Sigmoid colon (tissue), 4 donors: ENCODE measurements around the gene WHAMM.

Experiments
- EP300 ChIP-seq, 4 donors: sonication (generic); formaldehyde crosslinking; IDR thresholded peaks; one replicate each; pipeline ENCODE4 v1.6.1; 2017; ENCODE audit warnings: antibody characterized with exemption in 4 of 4
- POLR2A ChIP-seq, 2 donors: fragments of 450-650 bp; IDR thresholded peaks; one replicate each; pipeline ENCODE4 v1.6.1; 2016; ENCODE audit warnings: antibody characterized with exemption in 2 of 2, mild to moderate bottlenecking in 2 of 2, moderate library complexity in 2 of 2
- POLR2AphosphoS5 ChIP-seq, 4 donors: sonication (generic); formaldehyde crosslinking; IDR thresholded peaks; one replicate each; pipeline ENCODE4 v1.6.1; 2017; ENCODE audit warnings: antibody characterized with exemption in 4 of 4
- TF ChIP-seq, protein P1 (sequence below), 4 experiments: fragments of 450-650 bp in 3 of 4; fragments of 200-600 bp in 1 of 4; IDR thresholded peaks; one replicate each; pipeline ENCODE4 v1.5.1; 2016 to 2019; ENCODE audit warnings: antibody characterized with exemption in 4 of 4, mild to moderate bottlenecking in 3 of 4, moderate library complexity in 2 of 4

DNA sequence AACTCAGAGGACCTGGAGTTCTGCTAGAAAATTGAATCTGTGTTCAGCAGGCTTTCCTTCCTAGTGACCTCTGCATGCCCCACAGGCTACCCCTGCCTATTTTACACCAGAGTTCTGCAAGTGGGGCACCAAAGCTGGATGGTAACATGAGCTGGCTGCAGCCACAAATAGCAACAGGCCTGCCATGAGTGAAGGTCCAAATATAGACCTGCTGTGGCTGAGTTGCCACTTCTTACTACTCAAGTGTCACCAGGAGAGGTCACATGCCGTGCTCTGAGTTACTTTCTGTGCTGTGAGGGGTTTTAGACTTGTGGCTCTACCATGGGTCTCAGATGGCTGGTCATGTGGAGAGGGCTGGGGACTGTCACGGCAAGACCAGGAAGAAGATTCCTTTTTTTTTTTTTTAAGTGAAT lies 3.4 kb upstream of the WHAMM start, which contains the start of gene FSD2:
- TF ChIP-seq, protein P1, sequence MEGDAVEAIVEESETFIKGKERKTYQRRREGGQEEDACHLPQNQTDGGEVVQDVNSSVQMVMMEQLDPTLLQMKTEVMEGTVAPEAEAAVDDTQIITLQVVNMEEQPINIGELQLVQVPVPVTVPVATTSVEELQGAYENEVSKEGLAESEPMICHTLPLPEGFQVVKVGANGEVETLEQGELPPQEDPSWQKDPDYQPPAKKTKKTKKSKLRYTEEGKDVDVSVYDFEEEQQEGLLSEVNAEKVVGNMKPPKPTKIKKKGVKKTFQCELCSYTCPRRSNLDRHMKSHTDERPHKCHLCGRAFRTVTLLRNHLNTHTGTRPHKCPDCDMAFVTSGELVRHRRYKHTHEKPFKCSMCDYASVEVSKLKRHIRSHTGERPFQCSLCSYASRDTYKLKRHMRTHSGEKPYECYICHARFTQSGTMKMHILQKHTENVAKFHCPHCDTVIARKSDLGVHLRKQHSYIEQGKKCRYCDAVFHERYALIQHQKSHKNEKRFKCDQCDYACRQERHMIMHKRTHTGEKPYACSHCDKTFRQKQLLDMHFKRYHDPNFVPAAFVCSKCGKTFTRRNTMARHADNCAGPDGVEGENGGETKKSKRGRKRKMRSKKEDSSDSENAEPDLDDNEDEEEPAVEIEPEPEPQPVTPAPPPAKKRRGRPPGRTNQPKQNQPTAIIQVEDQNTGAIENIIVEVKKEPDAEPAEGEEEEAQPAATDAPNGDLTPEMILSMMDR (IDR thresholded peaks at IDR 0.05): no peak
- TF ChIP-seq POLR2A (IDR thresholded peaks at IDR 0.05): no peak
- no peak for TF ChIP-seq EP300 (IDR thresholded peaks at IDR 0.05)
- no peak for TF ChIP-seq POLR2AphosphoS5 (IDR thresholded peaks at IDR 0.05)
